Transverse colon (tissue), 4 donors: ENCODE measurements around the gene VPS18. TPM values are rescaled to one million over a fixed set of nuclear protein-coding genes. Genes with fewer than 3 reads are reported as not detected.

Experiments
- DNase-seq: peaks from one replicate; pipeline ENCODE4 v3.0.0-alpha.2; 2019
- H3K27ac ChIP-seq, 4 donors: fragments of 200-600 bp; sonication (generic); 2 replicates each; pipeline ENCODE4 v1.5.1; 2016 to 2018; ENCODE audit warnings: inconsistent platforms in 4 of 4
- H3K27me3 ChIP-seq: fragments of 200-600 bp; sonication (generic); 2 replicates; pipeline ENCODE4 v1.5.1; 2017; ENCODE audit warnings: inconsistent platforms
- H3K36me3 ChIP-seq, 4 donors: fragments of 200-600 bp; sonication (generic); 2 replicates each; pipeline ENCODE4 v1.5.1; 2017 to 2019; ENCODE audit warnings: inconsistent platforms in 4 of 4
- H3K4me1 ChIP-seq, 4 donors: fragments of 200-600 bp; sonication (generic); 2 replicates each; pipeline ENCODE4 v1.5.1; 2017 to 2020; ENCODE audit warnings: inconsistent platforms in 4 of 4
- H3K4me3 ChIP-seq, 4 donors: fragments of 200-600 bp; sonication (generic); 1 replicate in 1 of 4; 2 replicates in 3 of 4; pipeline versions ENCODE4 v1.5.1 to v1.6.1; 2017 to 2019; ENCODE audit warnings: inconsistent platforms in 4 of 4
- H3K9me3 ChIP-seq, 2 donors: fragments of 200-600 bp; sonication (generic); 2 replicates each; pipeline ENCODE4 v1.5.1; 2017 to 2019; ENCODE audit warnings: inconsistent platforms in 2 of 2
- EP300 ChIP-seq: sonication (generic); formaldehyde crosslinking; IDR thresholded peaks from one replicate; pipeline ENCODE4 v1.6.1; 2017; ENCODE audit warnings: antibody characterized with exemption, low read depth
- POLR2A ChIP-seq: fragments of 450-650 bp; IDR thresholded peaks from one replicate; pipeline ENCODE4 v1.6.1; 2016; ENCODE audit warnings: antibody characterized with exemption, mild to moderate bottlenecking, moderate library complexity
- POLR2AphosphoS5 ChIP-seq, 3 donors: sonication (generic); formaldehyde crosslinking; IDR thresholded peaks; one replicate each; pipeline ENCODE4 v1.6.1; 2016; ENCODE audit warnings: antibody characterized with exemption in 3 of 3
- WGBS, 2 donors: methylation state at CpG; one replicate each; pipeline ENCODE4 v1.1.5; 2018; ENCODE audit warnings: low coverage in 1 of 2; 5-methylcytosine and 5-hydroxymethylcytosine counted together
- in situ Hi-C, 4 donors: fragments of 200-750 bp; cut with MboI; loops; one replicate each; pipeline versions ENCODE4 v1.15.0 to v1.15.1; 2017; ENCODE audit warnings: low sequenced_read_pairs in 3 of 4, low pct_ligation_motif_present in 1 of 4, low pct_unique_long_range_greater_than_20kb in 1 of 4
- intact Hi-C: fragments of 100-400 bp; cut with DNase I; formaldehyde crosslinking; loops from one replicate; pipeline ENCODE4 v1.15.1; 2023; ENCODE audit warnings: low total_unique reads
- total RNA-seq, 4 donors: library from RNA; depleted of rRNA; stranded (reverse); fragments of >200 nt; gene quantifications; one replicate each; pipeline ENCODE4 v1.1.0, GENCODE V29; 2016
- TF ChIP-seq, protein P1 (sequence below), 5 experiments: fragments of 200-600 bp in 3 of 5; fragments of 450-650 bp in 2 of 5; sonication (generic) in 3 of 5; IDR thresholded peaks; 1 replicate in 2 of 5; 2 replicates in 3 of 5; pipeline ENCODE4 v1.5.1; 2016 to 2017; ENCODE audit warnings: antibody characterized with exemption in 5 of 5, inconsistent platforms in 3 of 5, mild to moderate bottlenecking in 2 of 5, moderate library complexity in 1 of 5

The VPS18 gene, protein sequence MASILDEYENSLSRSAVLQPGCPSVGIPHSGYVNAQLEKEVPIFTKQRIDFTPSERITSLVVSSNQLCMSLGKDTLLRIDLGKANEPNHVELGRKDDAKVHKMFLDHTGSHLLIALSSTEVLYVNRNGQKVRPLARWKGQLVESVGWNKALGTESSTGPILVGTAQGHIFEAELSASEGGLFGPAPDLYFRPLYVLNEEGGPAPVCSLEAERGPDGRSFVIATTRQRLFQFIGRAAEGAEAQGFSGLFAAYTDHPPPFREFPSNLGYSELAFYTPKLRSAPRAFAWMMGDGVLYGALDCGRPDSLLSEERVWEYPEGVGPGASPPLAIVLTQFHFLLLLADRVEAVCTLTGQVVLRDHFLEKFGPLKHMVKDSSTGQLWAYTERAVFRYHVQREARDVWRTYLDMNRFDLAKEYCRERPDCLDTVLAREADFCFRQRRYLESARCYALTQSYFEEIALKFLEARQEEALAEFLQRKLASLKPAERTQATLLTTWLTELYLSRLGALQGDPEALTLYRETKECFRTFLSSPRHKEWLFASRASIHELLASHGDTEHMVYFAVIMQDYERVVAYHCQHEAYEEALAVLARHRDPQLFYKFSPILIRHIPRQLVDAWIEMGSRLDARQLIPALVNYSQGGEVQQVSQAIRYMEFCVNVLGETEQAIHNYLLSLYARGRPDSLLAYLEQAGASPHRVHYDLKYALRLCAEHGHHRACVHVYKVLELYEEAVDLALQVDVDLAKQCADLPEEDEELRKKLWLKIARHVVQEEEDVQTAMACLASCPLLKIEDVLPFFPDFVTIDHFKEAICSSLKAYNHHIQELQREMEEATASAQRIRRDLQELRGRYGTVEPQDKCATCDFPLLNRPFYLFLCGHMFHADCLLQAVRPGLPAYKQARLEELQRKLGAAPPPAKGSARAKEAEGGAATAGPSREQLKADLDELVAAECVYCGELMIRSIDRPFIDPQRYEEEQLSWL
- total RNA-seq: 10 to 100 TPM; 18.3 to 58.7 (median 21.0) TPM

DNA sequence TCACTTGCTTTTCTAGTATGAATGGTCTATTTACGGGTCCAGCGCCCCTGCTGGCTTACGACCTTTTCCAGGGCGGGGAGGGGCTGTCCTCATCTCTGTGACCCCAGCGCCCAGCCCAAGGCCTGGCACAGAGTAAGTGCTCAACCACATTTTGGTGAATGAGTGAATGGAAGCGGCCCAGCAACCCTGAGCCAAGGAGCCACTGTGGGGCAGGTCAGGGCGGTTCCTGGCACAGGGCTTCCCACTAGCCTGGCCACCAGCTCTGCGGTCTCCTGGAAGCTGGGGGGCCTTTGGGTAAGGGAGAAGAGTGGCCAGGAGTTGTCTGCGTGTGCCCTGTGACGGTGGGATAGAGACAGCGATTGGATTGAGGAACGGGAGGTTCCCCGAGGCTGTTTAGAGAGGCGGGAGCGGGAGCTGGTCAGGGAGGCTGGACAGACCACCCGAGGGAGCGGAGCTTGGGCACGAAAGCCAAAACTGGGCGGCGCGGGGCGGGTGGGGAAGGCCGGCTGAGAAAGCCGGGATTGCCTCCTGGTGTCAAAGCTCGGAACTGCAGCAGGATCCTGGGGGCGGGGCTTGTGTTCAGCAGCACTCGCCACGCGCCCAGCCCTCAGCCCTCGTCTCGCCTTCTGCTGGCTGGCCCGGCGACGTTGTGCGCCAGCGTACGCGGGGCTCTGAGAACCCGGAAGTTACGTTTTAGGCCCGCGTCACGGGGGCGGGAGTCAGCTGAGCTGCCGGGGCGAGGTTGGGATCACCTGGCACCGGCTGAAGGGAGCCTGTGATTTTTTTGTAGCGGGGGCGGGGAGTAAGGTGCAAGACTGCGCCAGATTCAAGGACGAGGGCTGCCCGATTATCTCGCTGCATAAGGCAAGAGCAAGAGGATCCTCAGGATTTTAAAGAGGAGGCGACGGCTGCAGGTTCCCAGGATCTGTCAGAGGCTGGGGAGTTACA lies at the start of gene VPS18:
Gene VPS18, plus strand, starts transcription at position 718 of the 948 bp plus-strand sequence. CDS start 319 bp downstream, outside the sequence.
- Histone ChIP-seq H3K27me3 (no peaks in the 10 kb centered on the region), H3K36me3 (peaks cover 0 to 5% (median 0%) of the 10 kb centered on the region in 4 donors), H3K4me1 (peaks cover 6 to 35% (median 21%) of the 10 kb centered on the region in 4 donors), H3K27ac (peak within 1 kb of the TSS; percentile 90 to 98 (median 92)), H3K4me3 (peak within 1 kb of the TSS; percentile 70 to 89 (median 78)), H3K9me3 (no peaks in the 10 kb centered on the region)
- DNase-seq: peak; percentile 99
- intact Hi-C loops (loop anchor here (2.0 kb wide), 1 partner anchor 35 kb away; no protein-coding TSS in a partner anchor), in situ Hi-C loops (loop anchor here (5.0 to 25.0 kb wide), 2 partner anchors 37 to 207 kb away; partner anchors contain the start of gene RAD51 (in 3 of the 4))
- WGBS, 2 donors: 6% methylated on average over 43 of the region's 55 CpGs; no CpG with 5 or more reads in 1 of the 2 donors
- TF ChIP-seq EP300 (peak; percentile 57), POLR2AphosphoS5 (IDR thresholded peaks at IDR 0.05) (peak; percentile 92 to 96 (median 95)), POLR2A (peak; percentile 86)
- TF ChIP-seq, protein P1, sequence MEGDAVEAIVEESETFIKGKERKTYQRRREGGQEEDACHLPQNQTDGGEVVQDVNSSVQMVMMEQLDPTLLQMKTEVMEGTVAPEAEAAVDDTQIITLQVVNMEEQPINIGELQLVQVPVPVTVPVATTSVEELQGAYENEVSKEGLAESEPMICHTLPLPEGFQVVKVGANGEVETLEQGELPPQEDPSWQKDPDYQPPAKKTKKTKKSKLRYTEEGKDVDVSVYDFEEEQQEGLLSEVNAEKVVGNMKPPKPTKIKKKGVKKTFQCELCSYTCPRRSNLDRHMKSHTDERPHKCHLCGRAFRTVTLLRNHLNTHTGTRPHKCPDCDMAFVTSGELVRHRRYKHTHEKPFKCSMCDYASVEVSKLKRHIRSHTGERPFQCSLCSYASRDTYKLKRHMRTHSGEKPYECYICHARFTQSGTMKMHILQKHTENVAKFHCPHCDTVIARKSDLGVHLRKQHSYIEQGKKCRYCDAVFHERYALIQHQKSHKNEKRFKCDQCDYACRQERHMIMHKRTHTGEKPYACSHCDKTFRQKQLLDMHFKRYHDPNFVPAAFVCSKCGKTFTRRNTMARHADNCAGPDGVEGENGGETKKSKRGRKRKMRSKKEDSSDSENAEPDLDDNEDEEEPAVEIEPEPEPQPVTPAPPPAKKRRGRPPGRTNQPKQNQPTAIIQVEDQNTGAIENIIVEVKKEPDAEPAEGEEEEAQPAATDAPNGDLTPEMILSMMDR (IDR thresholded peaks at IDR 0.05): peak; percentile 94 to 99 (median 98)

DNA sequence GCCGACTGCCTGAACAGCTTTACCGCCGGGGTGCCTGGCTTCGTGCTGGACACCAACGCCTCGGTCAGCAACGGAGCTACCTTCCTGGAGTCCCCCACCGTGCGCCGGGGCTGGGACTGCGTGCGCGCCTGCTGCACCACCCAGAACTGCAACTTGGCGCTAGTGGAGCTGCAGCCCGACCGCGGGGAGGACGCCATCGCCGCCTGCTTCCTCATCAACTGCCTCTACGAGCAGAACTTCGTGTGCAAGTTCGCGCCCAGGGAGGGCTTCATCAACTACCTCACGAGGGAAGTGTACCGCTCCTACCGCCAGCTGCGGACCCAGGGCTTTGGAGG lies 49.6 kb upstream of the VPS18 start:
- no peaks in the 10 kb centered on the region for H3K36me3 ChIP-seq
- H3K4me1 ChIP-seq: peaks cover 0 to 48% (median 21%) of the 10 kb centered on the region in 4 donors
- H3K9me3 ChIP-seq: no peaks in the 10 kb centered on the region
- H3K27ac ChIP-seq: peak overlapping the region; percentile 85 to 94 (median 92)
- no peak for TF ChIP-seq EP300
- TF ChIP-seq, protein P1 (IDR thresholded peaks at IDR 0.05): peak in 1 of 5 experiments; percentile 19
- TF ChIP-seq POLR2AphosphoS5 (IDR thresholded peaks at IDR 0.05): no peak
- TF ChIP-seq POLR2A: no peak
- in situ Hi-C loops (no loop called here), intact Hi-C loops (no loop called here)
- H3K4me3 ChIP-seq: peak overlapping the region; percentile 46 to 73 (median 64)
- 0 to 4% methylated on average over 3 to 28 of the region's 28 CpGs for WGBS, 2 donors
- DNase-seq: peak; percentile 39
- H3K27me3 ChIP-seq: peaks cover 9% of the 10 kb centered on the region

DNA sequence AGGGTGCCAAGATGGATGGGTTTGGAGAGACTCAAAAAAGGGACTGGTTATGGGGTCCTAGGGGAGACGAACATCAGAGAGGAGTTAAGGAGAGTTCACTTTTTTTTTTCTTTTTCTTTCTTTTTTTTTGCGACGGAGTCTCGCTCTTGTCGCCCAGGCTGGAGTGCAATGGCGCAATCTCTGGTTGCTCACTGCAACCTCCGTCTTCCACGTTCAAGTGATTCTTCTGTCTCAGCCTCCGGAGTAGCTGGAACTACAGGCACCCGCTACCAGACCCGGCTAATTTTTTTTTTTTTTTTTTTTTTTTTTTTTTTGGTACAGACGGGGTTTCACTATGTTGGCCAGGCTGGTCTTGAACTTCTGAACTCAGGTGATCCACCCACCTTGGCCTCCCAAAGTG lies 49.2 kb upstream of the VPS18 start:
- peaks cover 9% of the 10 kb centered on the region for H3K27me3 ChIP-seq
- in situ Hi-C loops: no loop called here
- TF ChIP-seq, protein P1 (IDR thresholded peaks at IDR 0.05): no peak
- TF ChIP-seq POLR2AphosphoS5 (IDR thresholded peaks at IDR 0.05) (no peak), EP300 (no peak), POLR2A (no peak)
- H3K9me3 ChIP-seq: no peaks in the 10 kb centered on the region
- WGBS, 2 donors: 29 to 33% methylated on average over 6 to 11 of the region's 12 CpGs
- no peaks in the 10 kb centered on the region for H3K36me3 ChIP-seq
- peak overlapping the region; percentile 46 to 73 (median 64) for H3K4me3 ChIP-seq
- intact Hi-C loops: no loop called here
- H3K4me1 ChIP-seq: peaks cover 0 to 51% (median 21%) of the 10 kb centered on the region in 4 donors
- no peak for DNase-seq
- H3K27ac ChIP-seq: peak overlapping the region; percentile 85 to 94 (median 92)
